Measurements from ENCODE around the gene ARHGAP28. TPM values are rescaled to one million over a fixed set of nuclear protein-coding genes. Genes with fewer than 3 reads are reported as not detected.
"Not testable (repeated sequence)": the region's sequence is repeated elsewhere in the genome, so short reads cannot be mapped to it uniquely, and the experiment has no call there.

The ARHGAP28 gene
- polyA plus RNA-seq, 1 experiment: 38.2 TPM

DNA sequence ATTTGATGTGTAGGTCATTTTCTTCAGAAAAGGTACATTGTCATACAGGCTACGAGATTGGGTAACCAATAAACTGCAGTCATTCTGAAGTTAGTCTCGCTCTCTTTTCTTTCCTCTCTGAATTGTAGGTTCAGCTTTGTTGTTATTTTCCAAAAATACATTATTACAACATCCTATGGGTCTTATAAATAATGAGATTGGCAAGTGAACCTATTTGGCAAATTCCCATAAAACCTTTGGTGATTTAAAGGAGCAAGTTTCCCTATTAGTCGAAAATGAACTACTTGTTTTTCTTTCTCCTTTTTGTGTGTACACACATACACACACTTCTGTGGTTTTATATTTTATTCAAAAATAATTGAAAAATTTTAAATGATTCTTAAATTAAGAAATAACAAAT lies 67.0 kb downstream of the ARHGAP28 start:
- TF ChIP-seq, protein P1, sequence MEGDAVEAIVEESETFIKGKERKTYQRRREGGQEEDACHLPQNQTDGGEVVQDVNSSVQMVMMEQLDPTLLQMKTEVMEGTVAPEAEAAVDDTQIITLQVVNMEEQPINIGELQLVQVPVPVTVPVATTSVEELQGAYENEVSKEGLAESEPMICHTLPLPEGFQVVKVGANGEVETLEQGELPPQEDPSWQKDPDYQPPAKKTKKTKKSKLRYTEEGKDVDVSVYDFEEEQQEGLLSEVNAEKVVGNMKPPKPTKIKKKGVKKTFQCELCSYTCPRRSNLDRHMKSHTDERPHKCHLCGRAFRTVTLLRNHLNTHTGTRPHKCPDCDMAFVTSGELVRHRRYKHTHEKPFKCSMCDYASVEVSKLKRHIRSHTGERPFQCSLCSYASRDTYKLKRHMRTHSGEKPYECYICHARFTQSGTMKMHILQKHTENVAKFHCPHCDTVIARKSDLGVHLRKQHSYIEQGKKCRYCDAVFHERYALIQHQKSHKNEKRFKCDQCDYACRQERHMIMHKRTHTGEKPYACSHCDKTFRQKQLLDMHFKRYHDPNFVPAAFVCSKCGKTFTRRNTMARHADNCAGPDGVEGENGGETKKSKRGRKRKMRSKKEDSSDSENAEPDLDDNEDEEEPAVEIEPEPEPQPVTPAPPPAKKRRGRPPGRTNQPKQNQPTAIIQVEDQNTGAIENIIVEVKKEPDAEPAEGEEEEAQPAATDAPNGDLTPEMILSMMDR (IDR thresholded peaks at IDR 0.05; ENCODE audit: low read depth, low read length): no peak
- ChIA-PET POLR2A (no interaction called here), CTCF (no interaction called here)
- no peak overlapping the region for H3K27ac ChIP-seq (ENCODE audit: low read depth, low read length)
- H3K9me3 ChIP-seq (ENCODE audit: control insufficient read depth, insufficient read depth, low read length): no peaks in the 10 kb centered on the region
- DNase-seq (ENCODE audit: low read depth, low spot score): no peak
- H3K4me3 ChIP-seq (ENCODE audit: low read depth, low read length): no peak overlapping the region
- H3K27me3 ChIP-seq (ENCODE audit: control insufficient read depth, insufficient read depth, low read length): no peaks in the 10 kb centered on the region

DNA sequence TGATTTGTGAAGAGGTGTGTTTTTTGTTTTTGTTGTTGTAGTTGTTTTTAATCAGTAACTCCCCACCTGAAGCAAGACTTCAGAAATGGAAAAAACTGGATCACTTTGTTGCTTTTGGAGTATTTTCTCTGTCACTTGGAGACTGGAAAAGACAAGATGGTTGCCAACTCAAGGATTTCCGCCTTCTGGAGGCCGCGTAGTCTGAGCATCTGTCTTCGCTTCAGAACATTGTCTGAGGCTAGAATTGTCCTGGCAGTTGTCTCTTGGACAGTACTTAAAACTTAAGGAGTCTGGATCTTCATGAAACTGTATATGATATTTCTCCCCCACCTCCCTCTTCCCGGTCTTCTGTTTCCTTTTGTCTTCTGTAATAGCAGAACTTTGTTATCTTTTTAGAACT lies 67.7 kb downstream of the ARHGAP28 start:
- no peak overlapping the region for H3K4me3 ChIP-seq (ENCODE audit: low read depth, low read length)

DNA sequence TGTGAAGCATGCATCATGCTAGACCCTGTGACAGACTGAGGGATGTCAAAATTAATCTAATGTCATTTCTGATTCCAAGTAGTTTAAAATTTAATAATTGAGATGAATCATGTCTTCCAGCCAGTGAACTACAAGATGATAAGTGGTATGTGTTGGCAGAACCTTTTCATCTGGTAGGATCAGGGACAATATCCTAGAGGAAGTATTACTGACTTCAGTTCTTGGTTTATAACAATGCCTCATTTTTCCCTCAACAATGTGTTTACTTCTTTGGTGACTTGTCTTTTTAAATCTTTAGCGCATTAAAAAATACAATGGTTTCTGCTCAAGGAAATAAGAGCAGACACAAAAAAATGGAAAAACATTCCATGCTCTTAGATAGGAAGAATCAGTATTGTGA lies 69.4 kb downstream of the ARHGAP28 start:
- Histone ChIP-seq H3K4me3 (ENCODE audit: low read depth, low read length) (no peak overlapping the region), H3K27ac (ENCODE audit: low read depth, low read length) (no peak overlapping the region), H3K9me3 (ENCODE audit: control insufficient read depth, insufficient read depth, low read length) (no peaks in the 10 kb centered on the region; the same call in 1 of the 2 replicates), H3K27me3 (ENCODE audit: control insufficient read depth, insufficient read depth, low read length) (no peaks in the 10 kb centered on the region)
- no peak for DNase-seq (ENCODE audit: low read depth, low spot score)
- ChIA-PET POLR2A (no interaction called here), CTCF (no interaction called here)
- TF ChIP-seq, protein P1 (IDR thresholded peaks at IDR 0.05; ENCODE audit: low read depth, low read length): no peak

More for the DNA sequence above, 67.7 kb downstream of the ARHGAP28 start:
- TF ChIP-seq, protein P1 (IDR thresholded peaks at IDR 0.05; ENCODE audit: low read depth, low read length): no peak
- DNase-seq (ENCODE audit: low read depth, low spot score): no peak
- no peak overlapping the region for H3K27ac ChIP-seq (ENCODE audit: low read depth, low read length)
- ChIA-PET POLR2A (no interaction called here), CTCF (no interaction called here)
- H3K9me3 ChIP-seq (ENCODE audit: control insufficient read depth, insufficient read depth, low read length): no peaks in the 10 kb centered on the region
- H3K27me3 ChIP-seq (ENCODE audit: control insufficient read depth, insufficient read depth, low read length): no peaks in the 10 kb centered on the region

DNA sequence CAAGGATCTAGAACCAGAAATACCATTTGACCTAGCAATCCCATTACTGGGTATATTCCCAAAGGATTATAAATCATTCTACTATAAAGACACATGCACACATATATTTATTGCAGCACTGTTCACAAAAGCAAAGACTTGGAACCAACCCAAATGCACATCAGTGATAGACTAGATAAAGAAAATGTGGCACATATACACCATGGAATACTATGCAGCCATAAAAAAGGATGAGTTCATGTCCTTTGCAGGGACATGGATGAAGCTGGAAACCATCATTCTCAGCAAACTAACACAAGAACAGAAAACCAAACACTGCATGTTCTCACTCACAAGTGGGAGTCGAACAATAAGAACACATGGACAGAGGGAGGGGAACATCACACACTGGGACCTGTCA lies 70.8 kb downstream of the ARHGAP28 start:
- H3K27ac ChIP-seq (ENCODE audit: low read depth, low read length); DNase-seq (ENCODE audit: low read depth, low spot score); H3K27me3 ChIP-seq (ENCODE audit: control insufficient read depth, insufficient read depth, low read length); POLR2A ChIA-PET; H3K9me3 ChIP-seq (ENCODE audit: control insufficient read depth, insufficient read depth, low read length); CTCF ChIA-PET; H3K4me3 ChIP-seq (ENCODE audit: low read depth, low read length): not testable (repeated sequence)

DNA sequence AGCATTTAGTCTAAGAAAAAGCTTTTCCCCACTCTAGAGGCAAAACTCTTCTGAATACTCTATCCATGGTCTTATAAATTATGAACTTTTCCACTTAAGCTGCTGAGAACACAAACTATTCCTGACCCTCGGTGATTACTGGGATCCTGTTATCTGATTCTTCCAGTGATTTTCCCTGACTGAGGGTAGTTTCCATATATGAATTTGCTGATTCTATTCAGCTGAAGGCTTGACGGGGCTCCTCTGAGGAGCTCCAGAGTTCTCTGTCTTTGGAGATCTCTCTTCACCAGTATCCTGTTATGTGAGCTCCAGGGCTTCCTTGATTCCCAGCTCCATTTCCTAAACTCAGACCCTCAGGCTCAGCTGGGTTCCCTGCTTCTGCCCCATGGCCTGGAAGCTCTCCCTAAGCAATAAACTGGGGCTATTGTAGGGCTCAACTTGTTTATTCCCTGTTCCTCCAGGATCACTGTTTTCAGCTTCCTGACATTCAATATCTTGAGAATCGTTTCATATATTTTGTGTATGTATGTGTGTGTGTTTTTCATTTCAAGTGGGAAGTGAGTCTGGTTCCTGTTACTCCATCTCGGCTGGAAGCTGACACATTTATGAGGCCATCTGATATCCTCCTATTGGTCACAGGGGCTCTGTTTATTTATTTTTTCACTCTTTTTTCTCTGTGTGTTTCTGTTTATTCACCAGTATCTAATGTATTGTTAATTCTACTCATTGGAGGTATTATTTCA lies 78.2 kb downstream of the ARHGAP28 start:
- H3K27ac ChIP-seq (ENCODE audit: low read depth, low read length): no peak overlapping the region
- no peak for DNase-seq (ENCODE audit: low read depth, low spot score)
- ChIA-PET CTCF (no interaction called here), POLR2A (no interaction called here)
- H3K9me3 ChIP-seq (ENCODE audit: control insufficient read depth, insufficient read depth, low read length): no peaks in the 10 kb centered on the region; the same call in 1 of the 2 replicates
- TF ChIP-seq, protein P1 (IDR thresholded peaks at IDR 0.05; ENCODE audit: low read depth, low read length): no peak
- H3K4me3 ChIP-seq (ENCODE audit: low read depth, low read length): no peak overlapping the region
- no peaks in the 10 kb centered on the region for H3K27me3 ChIP-seq (ENCODE audit: control insufficient read depth, insufficient read depth, low read length)

All from AG04450 (cell line).